Measurements from ENCODE around the gene C10orf67.

DNA sequence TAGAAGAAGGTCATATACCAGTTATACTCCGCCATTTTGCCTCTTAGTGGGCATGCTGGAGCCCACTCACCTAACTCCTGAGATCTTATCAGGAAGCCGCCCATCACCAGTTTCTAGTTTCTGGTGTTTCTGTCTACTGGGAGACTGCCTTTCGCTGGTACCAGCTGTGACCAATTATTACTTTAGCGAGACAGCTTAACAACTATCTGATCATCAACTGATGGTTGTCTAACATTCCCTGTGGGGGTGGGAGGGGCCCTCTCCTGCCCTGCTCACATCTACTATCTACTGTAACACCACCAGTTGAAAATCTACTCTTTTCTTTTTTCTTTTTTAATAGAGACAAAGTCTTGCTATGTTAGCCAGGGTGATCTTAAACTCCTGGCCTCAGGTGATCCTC lies 46.2 kb upstream of the C10orf67 start:
- TF ChIP-seq CTCF (IDR thresholded peaks at IDR 0.05; ENCODE audit: poor library complexity, severe bottlenecking) (no peak), TAF1 (IDR thresholded peaks at IDR 0.05; ENCODE audit: low read depth) (no peak)
